ENCODE data around the gene DLX4.

DLX4 gene

DNA sequence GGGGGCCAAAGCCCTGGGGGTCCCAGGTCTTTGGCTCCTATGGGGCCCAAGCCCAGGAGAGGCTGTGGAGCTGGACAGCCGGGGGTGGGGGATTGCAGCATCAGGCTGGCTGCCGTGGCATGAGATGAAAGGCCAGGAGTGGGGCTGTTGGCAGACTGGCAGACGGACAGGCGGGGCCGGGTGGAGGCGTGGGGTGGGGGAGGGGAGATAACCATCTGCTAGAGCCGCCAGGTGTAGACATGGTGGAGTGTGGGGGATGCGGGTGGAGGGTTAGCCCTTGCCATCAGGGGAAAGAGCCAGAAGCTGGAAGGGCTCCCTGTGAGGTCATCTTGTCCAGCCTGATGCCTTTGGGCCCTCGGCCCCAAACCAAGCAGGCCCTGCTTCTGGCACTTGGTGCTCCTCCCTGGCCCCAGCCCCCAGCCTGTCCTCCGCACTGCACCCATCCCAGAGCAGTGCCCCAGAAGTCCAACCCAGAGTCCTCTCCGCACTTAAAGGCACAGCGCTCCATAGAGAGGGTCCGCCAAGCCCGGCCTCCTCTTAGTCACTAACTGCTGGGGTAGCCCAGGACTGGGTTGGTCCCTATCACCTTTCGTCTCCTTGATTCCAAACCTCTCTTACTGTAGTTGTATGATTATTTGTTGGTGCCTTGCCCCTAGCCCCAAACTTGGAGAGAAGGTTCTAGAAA lies 33.3 kb upstream of the DLX4 start:
- Histone ChIP-seq H3K27ac (no peak overlapping the region), H3K4me3 (no peak overlapping the region)
- DNase-seq (ENCODE audit: low spot score), result no peak
- TF ChIP-seq, protein P1, sequence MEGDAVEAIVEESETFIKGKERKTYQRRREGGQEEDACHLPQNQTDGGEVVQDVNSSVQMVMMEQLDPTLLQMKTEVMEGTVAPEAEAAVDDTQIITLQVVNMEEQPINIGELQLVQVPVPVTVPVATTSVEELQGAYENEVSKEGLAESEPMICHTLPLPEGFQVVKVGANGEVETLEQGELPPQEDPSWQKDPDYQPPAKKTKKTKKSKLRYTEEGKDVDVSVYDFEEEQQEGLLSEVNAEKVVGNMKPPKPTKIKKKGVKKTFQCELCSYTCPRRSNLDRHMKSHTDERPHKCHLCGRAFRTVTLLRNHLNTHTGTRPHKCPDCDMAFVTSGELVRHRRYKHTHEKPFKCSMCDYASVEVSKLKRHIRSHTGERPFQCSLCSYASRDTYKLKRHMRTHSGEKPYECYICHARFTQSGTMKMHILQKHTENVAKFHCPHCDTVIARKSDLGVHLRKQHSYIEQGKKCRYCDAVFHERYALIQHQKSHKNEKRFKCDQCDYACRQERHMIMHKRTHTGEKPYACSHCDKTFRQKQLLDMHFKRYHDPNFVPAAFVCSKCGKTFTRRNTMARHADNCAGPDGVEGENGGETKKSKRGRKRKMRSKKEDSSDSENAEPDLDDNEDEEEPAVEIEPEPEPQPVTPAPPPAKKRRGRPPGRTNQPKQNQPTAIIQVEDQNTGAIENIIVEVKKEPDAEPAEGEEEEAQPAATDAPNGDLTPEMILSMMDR (IDR thresholded peaks at IDR 0.05), result no peak

DNA sequence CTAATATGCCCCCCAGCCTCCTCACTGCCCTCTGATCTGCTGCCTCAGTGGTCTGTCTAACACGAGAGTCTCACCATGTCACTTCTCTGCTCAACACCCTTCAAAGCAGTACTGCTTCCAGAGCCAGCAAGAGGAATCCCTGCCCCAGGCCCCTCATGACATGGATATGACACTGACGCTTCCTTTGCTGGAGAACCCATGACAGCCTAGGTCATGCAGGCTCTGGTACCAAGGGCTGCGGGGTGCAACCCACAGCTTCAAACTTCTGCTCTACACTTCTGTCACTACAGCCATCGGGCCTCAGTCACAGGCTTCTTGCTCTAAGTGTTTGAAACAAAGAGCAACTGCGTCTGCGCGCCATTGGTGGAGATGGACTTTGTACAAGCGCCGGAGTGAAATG lies 32.6 kb upstream of the DLX4 start:
- TF ChIP-seq, protein P1 (IDR thresholded peaks at IDR 0.05), result no peak

DNA sequence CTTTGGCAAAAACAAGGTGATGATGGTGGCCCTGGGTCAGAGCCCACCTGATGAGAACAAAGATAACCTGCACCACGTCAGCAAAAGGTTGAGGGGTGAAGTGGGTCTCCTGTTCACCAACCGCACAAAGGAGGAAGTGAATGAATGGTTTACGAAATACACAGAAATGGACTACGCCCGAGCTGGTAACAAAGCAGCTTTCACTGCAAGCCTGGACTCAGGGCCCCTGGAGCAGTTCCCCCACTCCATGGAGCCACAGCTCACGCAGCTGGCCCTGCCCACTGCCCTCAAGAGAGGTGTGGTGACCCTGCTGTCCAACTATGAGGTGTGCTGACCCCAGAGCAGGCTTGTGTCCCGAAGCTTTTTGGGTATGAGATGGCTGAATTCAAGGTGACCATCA lies 29.7 kb upstream of the DLX4 start:
- no peak for DNase-seq (ENCODE audit: low spot score)
- Histone ChIP-seq H3K4me3 (no peak overlapping the region), H3K27ac (no peak overlapping the region)
- TF ChIP-seq, protein P1 (IDR thresholded peaks at IDR 0.05), result no peak

More for the DNA sequence above, 32.6 kb upstream of the DLX4 start:
- Histone ChIP-seq H3K4me3 (no peak overlapping the region), H3K27ac (no peak overlapping the region)
- no peak for DNase-seq (ENCODE audit: low spot score)

DNA sequence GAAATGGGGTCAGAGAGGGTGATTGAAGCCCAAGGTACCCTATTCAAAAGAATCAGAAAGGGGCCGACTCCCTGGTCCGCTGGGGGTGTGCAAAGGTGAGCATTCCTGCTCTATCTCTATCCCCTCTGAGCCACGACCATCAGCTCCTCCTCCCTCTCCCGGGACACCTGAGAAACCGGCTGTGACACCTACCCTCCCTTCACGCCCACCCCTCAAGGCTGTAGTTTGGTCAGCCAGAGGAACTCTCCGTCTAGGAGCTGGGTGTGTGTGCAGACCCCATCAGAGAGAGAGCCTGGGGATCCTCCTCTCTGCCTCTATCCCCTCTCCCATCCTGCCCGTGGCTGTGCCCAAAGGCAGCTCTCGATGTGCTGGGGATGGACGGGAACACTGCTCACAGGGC lies 27.6 kb upstream of the DLX4 start:
- TF ChIP-seq, protein P1 (IDR thresholded peaks at IDR 0.05), result no peak
- Histone ChIP-seq H3K4me3 (no peak overlapping the region), H3K27ac (no peak overlapping the region)
- no peak for DNase-seq (ENCODE audit: low spot score)

DNA sequence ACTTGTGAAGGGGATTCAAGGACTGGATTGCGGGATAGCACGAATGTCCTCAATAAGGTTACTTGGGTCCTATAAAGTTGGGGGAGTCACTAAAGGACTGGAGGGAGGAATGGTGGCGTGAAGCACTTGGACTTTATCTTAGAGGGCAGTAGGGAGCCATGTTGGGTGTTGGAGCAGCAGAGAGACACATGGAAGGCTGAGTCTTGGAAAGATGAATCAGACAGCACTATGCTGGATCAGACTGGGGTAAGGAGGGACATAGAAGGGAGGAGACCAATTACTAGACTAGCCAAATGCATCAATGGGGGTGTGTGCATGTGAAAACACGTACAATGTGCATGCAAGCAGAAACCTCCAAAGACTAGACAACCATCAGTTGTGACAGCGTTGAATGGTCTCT lies 26.0 kb upstream of the DLX4 start:
- no peak for DNase-seq (ENCODE audit: low spot score)
- H3K27ac ChIP-seq, result no peak overlapping the region
- no peak overlapping the region for H3K4me3 ChIP-seq
- TF ChIP-seq, protein P1 (IDR thresholded peaks at IDR 0.05), result no peak

DNA sequence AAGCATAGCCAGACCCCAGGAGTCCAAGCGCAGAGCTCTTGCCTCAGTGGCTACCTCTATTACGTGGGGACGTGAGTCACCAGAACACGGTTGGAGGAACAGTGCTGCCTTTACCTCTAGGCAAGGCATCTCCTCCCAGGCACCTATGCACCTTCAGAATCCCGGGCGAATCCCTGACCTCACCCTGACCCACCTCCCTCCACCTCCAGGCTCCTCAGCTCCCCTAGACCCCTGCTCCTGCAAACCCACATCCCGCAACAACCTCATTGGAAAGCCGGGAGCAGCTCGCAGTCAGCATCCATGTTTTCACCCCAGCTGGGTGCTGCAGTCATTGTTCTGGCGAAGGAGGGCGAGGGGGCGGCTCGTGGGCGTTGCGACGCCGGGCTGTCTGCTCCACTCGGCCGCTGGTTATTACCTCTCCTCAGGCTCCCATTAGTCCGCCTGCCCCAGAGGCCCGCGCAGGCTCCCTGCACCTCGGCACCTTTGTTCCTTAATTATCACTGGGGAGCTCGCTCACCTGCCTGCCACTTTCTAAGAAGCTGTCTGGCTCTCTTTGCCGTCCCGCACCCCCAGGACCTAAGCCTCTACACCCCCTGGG lies 24.6 kb upstream of the DLX4 start:
- TF ChIP-seq, protein P1 (IDR thresholded peaks at IDR 0.05), result no peak
- H3K4me3 ChIP-seq, result no peak overlapping the region
- no peak overlapping the region for H3K27ac ChIP-seq
- no peak for DNase-seq (ENCODE audit: low spot score)

DNA sequence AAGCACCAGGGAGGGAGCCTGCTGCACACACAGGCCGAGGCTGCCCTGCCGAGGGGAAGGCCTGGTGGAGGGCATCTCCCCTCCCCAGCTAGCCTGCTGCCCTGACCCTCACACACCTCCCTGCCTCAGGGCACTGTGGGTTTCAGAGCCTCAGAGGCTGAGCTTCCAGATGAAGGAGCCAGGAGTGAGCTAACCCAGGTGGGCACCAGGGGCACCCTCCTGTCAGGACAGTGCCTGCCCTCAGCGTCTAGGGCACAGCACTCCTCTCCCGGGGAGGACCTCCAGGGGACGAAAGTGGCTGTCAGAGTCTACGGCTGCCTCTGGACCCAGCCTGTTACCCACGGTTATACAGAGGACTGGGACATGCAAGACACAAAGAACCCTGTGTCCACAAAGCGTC lies 22.8 kb upstream of the DLX4 start:
- TF ChIP-seq, protein P1 (IDR thresholded peaks at IDR 0.05), result no peak
- Histone ChIP-seq H3K27ac (no peak overlapping the region), H3K4me3 (no peak overlapping the region)
- no peak for DNase-seq (ENCODE audit: low spot score)

All from coronary artery (tissue), 2 donors.